H1 (cell line): ENCODE results near the gene PRKCZ. TPM values are rescaled to one million over a fixed set of nuclear protein-coding genes. Genes with fewer than 3 reads are reported as not detected.

Experiments
- CTCF ChIA-PET: fragments of 300-600 bp; sonication (Branson Sonifier 250); formaldehyde crosslinking; loops from one replicate; lab custom pipeline; 2021; ENCODE audit not compliant: partially characterized antibody; lab: Charles Lee
- POLR2A ChIA-PET: fragments of 300-600 bp; sonication (Branson Sonifier 250); formaldehyde crosslinking; loops from one replicate; lab custom pipeline; 2021; ENCODE audit warnings: inconsistent platforms; ENCODE audit not compliant: partially characterized antibody; lab: Charles Lee
- DNase-seq, 2 experiments: peaks; one replicate each; pipeline versions ENCODE4 v3.0.0 to v3.0.0-alpha.2; 2010 to 2022; ENCODE audit warnings: low spot score in 2 of 2, low read depth in 1 of 2, mixed read lengths in 1 of 2
- FAIRE-seq: peaks from 2 replicates; lab custom pipeline; 2011; peaks lifted over from hg19 to GRCh38; lab: Jason Lieb, UNC
- H2AFZ ChIP-seq: 2 replicates; pipeline ENCODE4 v1.8.1; 2012; ENCODE audit warnings: low read length, inconsistent platforms
- H2AK5ac ChIP-seq: 2 replicates; pipeline ENCODE4 v1.6.1; 2013; ENCODE audit warnings: low read depth, low read length
- H2BK120ac ChIP-seq: replicated peaks from 2 replicates; pipeline ENCODE3; 2013; ENCODE audit warnings: low read depth, low read length, inconsistent platforms
- H2BK12ac ChIP-seq: 2 replicates; pipeline ENCODE4 v1.6.1; 2013; ENCODE audit warnings: low read depth, low read length
- H2BK15ac ChIP-seq: 2 replicates; pipeline ENCODE4 v1.6.1; 2013; ENCODE audit warnings: low read length
- H2BK20ac ChIP-seq: 2 replicates; pipeline ENCODE4 v1.6.1; 2013; ENCODE audit warnings: low read length
- H2BK5ac ChIP-seq: 2 replicates; pipeline ENCODE4 v1.6.1; 2013; ENCODE audit warnings: low read depth, low read length
- H3K14ac ChIP-seq: 2 replicates; pipeline ENCODE4 v1.6.1; 2013; ENCODE audit warnings: inconsistent platforms; ENCODE audit not compliant: insufficient read length
- H3K18ac ChIP-seq: 2 replicates; pipeline ENCODE4 v1.6.1; 2013; ENCODE audit warnings: low read length; ENCODE audit errors: extremely low read depth
- H3K23ac ChIP-seq: 2 replicates; pipeline ENCODE4 v1.6.1; 2013; ENCODE audit warnings: inconsistent platforms; ENCODE audit not compliant: insufficient read length
- H3K23me2 ChIP-seq: 2 replicates; pipeline ENCODE4 v1.6.1; 2013; ENCODE audit warnings: low read depth, low read length
- H3K27ac ChIP-seq: 2 replicates; pipeline ENCODE4 v1.6.1; 2011; ENCODE audit warnings: low read depth, low read length, inconsistent platforms
- H3K27me3 ChIP-seq, 4 experiments: replicated peaks in 1 of 4; 1 replicate in 1 of 4; 2 replicates in 3 of 4; pipeline versions ENCODE4 v1.6.1 to v1.8.1; 2011 to 2013; ENCODE audit warnings: low read length in 3 of 4, mild to moderate bottlenecking in 3 of 4, inconsistent platforms in 2 of 4, mixed read lengths in 2 of 4, moderate library complexity in 1 of 4; ENCODE audit not compliant: control insufficient read depth in 3 of 4, insufficient read depth in 3 of 4; ENCODE audit errors: extremely low read depth in 1 of 4
- H3K36me3 ChIP-seq, 4 experiments: 2 replicates each; pipeline versions ENCODE4 v1.6.1 to v1.8.1; 2011 to 2013; ENCODE audit warnings: mild to moderate bottlenecking in 4 of 4, low read length in 3 of 4, moderate library complexity in 2 of 4, control low read depth in 1 of 4, inconsistent platforms in 1 of 4; ENCODE audit not compliant: insufficient read depth in 4 of 4, control insufficient read depth in 2 of 4
- H3K4ac ChIP-seq: replicated peaks from 2 replicates; pipeline ENCODE3; 2013; ENCODE audit warnings: low read length, low read depth, mixed read lengths, inconsistent platforms; ENCODE audit not compliant: insufficient read length
- H3K4me1 ChIP-seq, 4 experiments: replicated peaks in 1 of 4; 1 replicate in 1 of 4; 2 replicates in 3 of 4; pipeline versions ENCODE4 v1.6.1 to v1.8.1; 2011 to 2013; ENCODE audit warnings: low read length in 3 of 4, inconsistent platforms in 2 of 4, mixed read lengths in 1 of 4; ENCODE audit not compliant: insufficient read depth in 4 of 4, control insufficient read depth in 3 of 4
- H3K4me2 ChIP-seq, 2 experiments: 2 replicates each; pipeline versions ENCODE4 v1.6.1 to v1.8.1; 2011 to 2013; ENCODE audit warnings: low read depth in 2 of 2, low read length in 2 of 2, control low read depth in 1 of 2, inconsistent platforms in 1 of 2, mild to moderate bottlenecking in 1 of 2; ENCODE audit not compliant: insufficient read depth in 1 of 2
- H3K4me3 ChIP-seq, 4 experiments: fragments of 200-600, 300-600 bp in 1 of 4; sonication (generic), shearing (Covaris generic), sonication (Bioruptor Twin) in 1 of 4; 2 replicates each; pipeline versions ENCODE4 v1.5.1 to v1.8.1; 2011 to 2016; ENCODE audit warnings: low read length in 4 of 4, low read depth in 3 of 4, control low read depth in 2 of 4, inconsistent platforms in 2 of 4, mild to moderate bottlenecking in 2 of 4, mixed read lengths in 1 of 4, moderate library complexity in 1 of 4; ENCODE audit not compliant: insufficient read depth in 2 of 4; ENCODE audit errors: extremely low read depth in 1 of 4
- H3K56ac ChIP-seq: replicated peaks from 2 replicates; pipeline ENCODE3; 2013; ENCODE audit warnings: low read depth, mild to moderate bottlenecking, mixed read lengths, low read length, inconsistent platforms; ENCODE audit not compliant: insufficient read length
- H3K79me1 ChIP-seq: 2 replicates; pipeline ENCODE4 v1.6.1; 2013; ENCODE audit warnings: low read depth, low read length, control low read depth
- H3K79me2 ChIP-seq, 2 experiments: 2 replicates each; pipeline versions ENCODE4 v1.6.1 to v1.8.1; 2012 to 2013; ENCODE audit warnings: low read length in 2 of 2, mild to moderate bottlenecking in 2 of 2, inconsistent platforms in 1 of 2; ENCODE audit not compliant: insufficient read depth in 2 of 2, control insufficient read depth in 1 of 2
- H3K9ac ChIP-seq, 4 experiments: replicated peaks in 1 of 4; 1 replicate in 1 of 4; 2 replicates in 3 of 4; pipeline versions ENCODE4 v1.6.1 to v1.8.1; 2011 to 2013; ENCODE audit warnings: low read depth in 3 of 4, low read length in 3 of 4, control low read depth in 2 of 4, mild to moderate bottlenecking in 2 of 4, moderate library complexity in 2 of 4, inconsistent platforms in 1 of 4; ENCODE audit errors: extremely low read depth in 1 of 4
- H3K9me3 ChIP-seq, 2 experiments: 2 replicates each; pipeline versions ENCODE4 v1.6.1 to v1.8.1; 2012 to 2013; ENCODE audit warnings: mild to moderate bottlenecking in 2 of 2, moderate library complexity in 2 of 2, control low read depth in 1 of 2, inconsistent platforms in 1 of 2, low read depth in 1 of 2, low read length in 1 of 2, mixed read lengths in 1 of 2; ENCODE audit not compliant: insufficient read depth in 2 of 2
- H4K20me1 ChIP-seq, 2 experiments: replicated peaks in 1 of 2; 2 replicates each; pipeline versions ENCODE3 to v1.8.1; 2011 to 2013; ENCODE audit warnings: inconsistent platforms in 2 of 2, low read length in 2 of 2, mild to moderate bottlenecking in 1 of 2; ENCODE audit not compliant: insufficient read depth in 2 of 2, control insufficient read depth in 1 of 2
- H4K5ac ChIP-seq: 2 replicates; pipeline ENCODE4 v1.6.1; 2013; ENCODE audit warnings: low read length, low read depth, mixed read lengths, inconsistent platforms; ENCODE audit not compliant: insufficient read length
- H4K8ac ChIP-seq: 2 replicates; pipeline ENCODE4 v1.8.0; 2013; ENCODE audit warnings: mild to moderate bottlenecking, moderate library complexity, low read length, inconsistent platforms; ENCODE audit not compliant: insufficient read depth; ENCODE audit errors: extremely low read depth
- H4K91ac ChIP-seq: replicated peaks from 2 replicates; pipeline ENCODE3; 2013; ENCODE audit warnings: low read length, mixed read lengths, inconsistent platforms; ENCODE audit not compliant: insufficient read length
- ASH2L ChIP-seq: fragments of 200-600, 300-600 bp; sonication (generic); IDR thresholded peaks from one replicate; pipeline ENCODE4 v1.7.1; 2017; ENCODE audit warnings: low read length
- ATF3 ChIP-seq: IDR thresholded peaks from 2 replicates; pipeline ENCODE4 v1.6.1; 2011; ENCODE audit warnings: low read depth, mild to moderate bottlenecking, low read length; ENCODE audit not compliant: insufficient read depth
- CEBPB ChIP-seq: IDR thresholded peaks from 2 replicates; pipeline ENCODE4 v1.6.1; 2012; ENCODE audit warnings: low read depth, low read length
- CHD1 ChIP-seq: IDR thresholded peaks from 2 replicates; pipeline ENCODE4 v1.6.1; 2012; ENCODE audit warnings: low read depth, low read length, improper control_type of control experiment
- CTCF ChIP-seq, 3 experiments: IDR thresholded peaks; 1 replicate in 2 of 3; 2 replicates in 1 of 3; pipeline versions ENCODE4 v1.5.1 to v1.6.1; 2011; ENCODE audit warnings: low read length in 3 of 3, mild to moderate bottlenecking in 3 of 3, inconsistent platforms in 2 of 3, low read depth in 1 of 3, moderate library complexity in 1 of 3; ENCODE audit not compliant: insufficient read depth in 1 of 3; ENCODE audit errors: control extremely low read depth in 1 of 3
- E2F6 ChIP-seq: IDR thresholded peaks from 2 replicates; pipeline ENCODE4 v1.6.1; 2012; ENCODE audit warnings: inconsistent platforms
- EP300 ChIP-seq, 2 experiments: IDR thresholded peaks; 1 replicate in 1 of 2; 2 replicates in 1 of 2; pipeline ENCODE4 v1.6.1; 2011 to 2012; ENCODE audit warnings: low read depth in 2 of 2, low read length in 2 of 2, mild to moderate bottlenecking in 2 of 2, borderline replicate concordance in 1 of 2, inconsistent platforms in 1 of 2, moderate library complexity in 1 of 2
- RNF2 ChIP-seq: fragments of 200-900, 300-1000 bp; sonication (generic); IDR thresholded peaks from 2 replicates; pipeline ENCODE4 v1.7.1; 2016; ENCODE audit warnings: borderline replicate concordance, low read depth, mild to moderate bottlenecking, antibody characterized with exemption, low read length; ENCODE audit not compliant: poor library complexity, severe bottlenecking; ENCODE audit errors: missing control alignments
- SIX5 ChIP-seq: IDR thresholded peaks from 2 replicates; pipeline ENCODE4 v1.6.1; 2011; ENCODE audit warnings: mild to moderate bottlenecking, low read depth, low read length
- WGBS, 2 experiments: shearing (Covaris generic) in 1 of 2; methylation state at CpG; one replicate each; pipeline versions ENCODE4 v1.1.6 to v1.1.7; 2013 to 2015; ENCODE audit warnings: low lambda C conversion rate in 2 of 2, mixed read lengths in 2 of 2, inconsistent platforms in 1 of 2, low coverage in 1 of 2, missing lambda C conversion rate in 1 of 2; ENCODE audit not compliant: insufficient replicate concordance in 2 of 2, insufficient coverage in 1 of 2, insufficient read length in 1 of 2; ENCODE audit errors: extremely low coverage in 1 of 2, missing lambda C conversion rate in 1 of 2; 5-methylcytosine and 5-hydroxymethylcytosine counted together
- polyA plus RNA-seq, 7 experiments: library from polyadenylated mRNA; depleted of rRNA in 3 of 7; stranded (reverse) in 5 of 7; unstranded in 2 of 7; fragments of >200 nt in 5 of 7; fragments of 200-250 nt in 2 of 7; gene quantifications; 1 replicate in 5 of 7; 2 replicates in 1 of 7; 4 replicates in 1 of 7; pipeline versions ENCODE4 v1.2.1 to v1.2.3, GENCODE V29; 2011 to 2013; ENCODE audit warnings: missing spikeins in 2 of 7, mixed read lengths in 2 of 7
- total RNA-seq: library from RNA; stranded (reverse); fragmentation: NEBNext Ultra II Directional; extraction: Animal tissue kit (Norgen Biotek cat#: 25700); gene quantifications from 2 replicates; pipeline ENCODE4 v1.2.1, GENCODE V29; 2021

Gene PRKCZ
- total and polyA plus RNA-seq, 2 of the 8 experiments (the other 6 are each of a cell fraction or from before 2014, with no cell fraction given), result 37.4 to 45.1 TPM

- DNase-seq, result no peak
- Histone ChIP-seq H3K14ac (no peak overlapping the region), H3K23me2 (peaks cover 8% of the 10 kb centered on the region; the same call in 1 of the 2 replicates), H3K27ac (no peak overlapping the region), H4K5ac (no peak overlapping the region), H3K27me3 (no peaks in the 10 kb centered on the region), H2BK5ac (no peak overlapping the region), H4K20me1 (peaks cover 0 to 9% of the 10 kb centered on the region in 2 experiments), H4K91ac (no peak overlapping the region), H3K18ac (no peak overlapping the region), H2BK12ac (no peak overlapping the region), H3K79me2 (no peaks in the 10 kb centered on the region), H3K4me3 (no peak overlapping the region), H3K4me1 (no peaks in the 10 kb centered on the region), H3K56ac (no peak overlapping the region), H3K79me1 (no peaks in the 10 kb centered on the region; the same call in 1 of the 2 replicates), H2BK20ac (no peak overlapping the region), H3K9me3 (no peaks in the 10 kb centered on the region), H4K8ac (no peak overlapping the region; the same call in 1 of the 2 replicates), H2BK120ac (no peak overlapping the region), H2BK15ac (no peak overlapping the region), H3K23ac (no peak overlapping the region), H3K4me2 (no peak overlapping the region), H2AK5ac (no peak overlapping the region), H3K9ac (no peak overlapping the region), H3K4ac (no peak overlapping the region), H3K36me3 (peaks cover 3 to 30% (median 19%) of the 10 kb centered on the region in 4 experiments; a peak in 6 of 8 replicates), H2AFZ (no peak overlapping the region)
- FAIRE-seq, result no peak
- CTCF ChIA-PET, result interaction anchor here (0.8 to 4.5 kb wide), 3 partner anchors 9 to 59 kb away, joined by 3 to 47 read pairs (median 5); no protein-coding TSS in a partner anchor
- WGBS, 2 experiments, result 90% methylated on average over 14 of the region's 14 CpGs; no CpG with 5 or more reads in 1 of the 2 experiments
- POLR2A ChIA-PET, result no interaction called here
- TF ChIP-seq RNF2 (no peak), CTCF (IDR thresholded peaks at IDR 0.05; ENCODE audit: control extremely low read depth in 1 of 3, insufficient read depth in 1 of 3, low read depth in 1 of 3, low read length in 3 of 3) (no peak), ATF3 (no peak), CEBPB (no peak), ASH2L (no peak), SIX5 (no peak), EP300 (IDR thresholded peaks at IDR 0.05; ENCODE audit: borderline replicate concordance in 1 of 2, low read depth in 2 of 2, low read length in 2 of 2) (no peak), E2F6 (no peak), CHD1 (no peak)
Observed at GRCh38 chr1:2148691-2149090, 98.5 kb downstream of the PRKCZ start.
